Measurements from ENCODE around the gene H2BK1. TPM values are rescaled to one million over a fixed set of nuclear protein-coding genes. Genes with fewer than 3 reads are reported as not detected.

H2BK1 gene
- total RNA-seq, 4 donors from 2014 or later = not detected

GRCh38 chr7:151246851-151247580, 36.7 kb upstream of the H2BK1 start:
- Histone ChIP-seq H3K4me3 (peak overlapping the region; percentile 68), H3K27me3 (peaks cover 9% of the 10 kb centered on the region), H3K9me3 (no peaks in the 10 kb centered on the region), H3K27ac (peak overlapping the region; percentile 86), H3K4me1 (peaks cover 72% of the 10 kb centered on the region), H3K36me3 (peaks cover 3% of the 10 kb centered on the region)
- 54% methylated on average over 4 of the region's 4 CpGs for WGBS
- peak in 1 of 2 donors; percentile 61 for DNase-seq (ENCODE audit: low spot score in 2 of 2)
- no peak for TF ChIP-seq POLR2A (IDR thresholded peaks at IDR 0.05)
- no peak for TF ChIP-seq EP300 (IDR thresholded peaks at IDR 0.05)
- TF ChIP-seq, protein P1, sequence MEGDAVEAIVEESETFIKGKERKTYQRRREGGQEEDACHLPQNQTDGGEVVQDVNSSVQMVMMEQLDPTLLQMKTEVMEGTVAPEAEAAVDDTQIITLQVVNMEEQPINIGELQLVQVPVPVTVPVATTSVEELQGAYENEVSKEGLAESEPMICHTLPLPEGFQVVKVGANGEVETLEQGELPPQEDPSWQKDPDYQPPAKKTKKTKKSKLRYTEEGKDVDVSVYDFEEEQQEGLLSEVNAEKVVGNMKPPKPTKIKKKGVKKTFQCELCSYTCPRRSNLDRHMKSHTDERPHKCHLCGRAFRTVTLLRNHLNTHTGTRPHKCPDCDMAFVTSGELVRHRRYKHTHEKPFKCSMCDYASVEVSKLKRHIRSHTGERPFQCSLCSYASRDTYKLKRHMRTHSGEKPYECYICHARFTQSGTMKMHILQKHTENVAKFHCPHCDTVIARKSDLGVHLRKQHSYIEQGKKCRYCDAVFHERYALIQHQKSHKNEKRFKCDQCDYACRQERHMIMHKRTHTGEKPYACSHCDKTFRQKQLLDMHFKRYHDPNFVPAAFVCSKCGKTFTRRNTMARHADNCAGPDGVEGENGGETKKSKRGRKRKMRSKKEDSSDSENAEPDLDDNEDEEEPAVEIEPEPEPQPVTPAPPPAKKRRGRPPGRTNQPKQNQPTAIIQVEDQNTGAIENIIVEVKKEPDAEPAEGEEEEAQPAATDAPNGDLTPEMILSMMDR (IDR thresholded peaks at IDR 0.05) = no peak
- no peak for TF ChIP-seq POLR2AphosphoS5 (IDR thresholded peaks at IDR 0.05)

DNA sequence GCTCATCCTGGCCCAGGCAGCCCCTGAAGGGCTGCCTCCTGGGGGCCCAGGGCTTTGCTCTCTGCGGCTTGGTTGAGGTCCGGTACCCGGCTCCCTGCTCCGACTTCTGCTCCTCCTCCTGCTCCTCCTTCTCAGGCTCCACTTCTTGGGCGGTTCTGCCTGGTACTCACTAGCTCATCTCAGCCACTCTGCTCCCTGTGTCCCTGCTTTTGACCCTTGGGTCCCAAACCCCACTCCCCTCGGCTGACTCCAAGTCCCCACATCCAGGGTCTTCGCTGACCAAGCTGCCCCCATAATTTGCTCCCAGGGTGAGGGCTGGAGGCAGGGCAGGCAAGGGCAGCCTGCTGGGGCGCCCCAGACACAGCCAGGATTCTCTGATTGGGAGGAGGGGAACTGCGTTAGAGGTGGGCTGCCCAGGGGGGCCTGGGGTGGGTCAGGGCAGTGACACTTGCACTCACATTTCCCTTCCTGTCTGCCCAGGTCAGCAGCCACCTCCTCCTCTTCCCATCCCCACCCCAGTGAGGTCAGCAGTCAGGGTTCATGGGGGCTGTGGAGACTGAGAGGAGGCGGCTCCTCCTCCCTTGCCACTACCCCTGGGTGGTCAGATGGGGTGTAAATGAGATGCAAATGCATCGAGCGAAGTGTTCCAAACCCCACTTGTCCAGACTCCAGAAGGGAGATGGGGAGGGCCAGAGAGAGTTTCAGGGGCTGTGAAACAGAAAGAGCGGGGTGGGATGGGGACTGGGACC, 36.0 kb upstream of the H2BK1 start:
- Histone ChIP-seq H3K27ac (no peak overlapping the region), H3K4me1 (peaks cover 68% of the 10 kb centered on the region), H3K4me3 (peak overlapping the region; percentile 44), H3K27me3 (peaks cover 9% of the 10 kb centered on the region), H3K9me3 (no peaks in the 10 kb centered on the region), H3K36me3 (peaks cover 10% of the 10 kb centered on the region)
- TF ChIP-seq EP300 (IDR thresholded peaks at IDR 0.05) = no peak
- no peak for TF ChIP-seq POLR2A (IDR thresholded peaks at IDR 0.05)
- no peak for TF ChIP-seq POLR2AphosphoS5 (IDR thresholded peaks at IDR 0.05)
- TF ChIP-seq, protein P1 (IDR thresholded peaks at IDR 0.05) = no peak
- WGBS = 41% methylated on average over 11 of the region's 13 CpGs
- no peak for DNase-seq (ENCODE audit: low spot score in 2 of 2)

DNA sequence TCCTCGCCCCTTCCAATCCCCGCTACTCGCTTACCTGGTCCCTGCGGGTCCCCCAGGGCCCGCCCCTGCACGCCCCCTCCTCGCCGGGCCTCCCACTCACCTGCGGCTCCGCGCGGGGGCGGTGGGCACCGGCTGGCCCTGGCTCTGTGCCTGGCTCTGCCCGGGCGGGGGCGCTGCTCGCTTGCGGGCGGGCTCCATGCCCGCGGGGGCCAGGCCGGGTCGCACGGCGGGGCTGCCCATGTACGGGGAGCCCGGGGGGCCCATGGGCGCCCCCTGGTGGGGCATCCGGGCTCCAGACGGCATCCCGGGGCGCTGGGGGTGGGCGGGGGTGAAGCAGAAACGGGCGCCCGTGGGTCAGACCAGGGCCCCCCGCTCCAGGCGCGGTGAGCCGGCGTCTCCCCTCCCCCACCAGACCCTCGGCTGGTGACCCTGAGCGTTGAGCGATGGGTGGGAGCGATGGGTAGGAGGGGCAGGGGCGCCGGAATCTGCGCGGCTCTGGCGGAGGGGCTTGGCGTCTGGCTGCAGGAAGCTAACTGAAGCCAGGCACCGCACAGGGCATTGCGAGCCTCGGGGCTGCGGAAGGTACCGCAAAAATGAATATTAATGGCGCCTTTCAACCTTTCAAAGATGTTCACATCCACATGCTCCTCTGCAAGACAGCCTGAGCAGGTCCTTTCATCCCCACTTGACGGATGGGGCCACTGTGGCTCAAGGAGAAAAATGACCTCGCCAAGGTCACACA, 35.2 kb upstream of the H2BK1 start:
- Histone ChIP-seq H3K36me3 (peaks cover 10% of the 10 kb centered on the region), H3K27ac (no peak overlapping the region), H3K27me3 (peaks cover 9% of the 10 kb centered on the region), H3K9me3 (no peaks in the 10 kb centered on the region), H3K4me1 (peaks cover 60% of the 10 kb centered on the region), H3K4me3 (peak overlapping the region; percentile 44)
- DNase-seq (ENCODE audit: low spot score in 2 of 2) = no peak
- TF ChIP-seq EP300 (IDR thresholded peaks at IDR 0.05) = no peak
- TF ChIP-seq, protein P1 (IDR thresholded peaks at IDR 0.05) = peak; percentile 7 to 81
- 8% methylated on average over 9 of the region's 60 CpGs for WGBS

DNA sequence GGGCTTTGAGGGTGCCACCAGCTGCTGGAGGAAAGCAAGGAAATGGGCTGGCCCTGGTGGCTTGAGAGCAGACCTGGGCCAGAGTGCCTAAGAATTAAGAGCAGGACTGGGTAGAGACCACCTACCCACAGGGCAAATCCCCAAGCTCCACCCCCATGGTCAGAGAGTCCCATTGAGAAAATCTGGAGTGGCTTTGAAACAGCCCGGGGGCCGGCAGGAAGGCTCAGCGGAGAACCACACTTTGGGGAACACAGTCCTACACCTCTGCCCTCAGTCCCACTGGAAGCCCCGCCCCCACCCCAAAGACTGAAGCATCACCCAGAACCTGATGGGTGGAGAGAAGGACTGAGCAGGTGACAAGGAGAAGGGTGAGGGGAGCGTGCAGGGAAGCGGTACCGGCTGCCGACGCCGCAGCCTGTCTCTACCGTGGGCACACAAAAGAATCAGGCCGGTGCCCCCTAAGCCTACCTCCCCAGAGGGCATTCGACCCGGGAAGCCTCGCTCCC, 34.6 kb upstream of the H2BK1 start:
- H3K9me3 ChIP-seq = no peaks in the 10 kb centered on the region
- H3K27ac ChIP-seq = no peak overlapping the region
- 37% methylated on average over 4 of the region's 15 CpGs for WGBS
- peaks cover 9% of the 10 kb centered on the region for H3K27me3 ChIP-seq
- peaks cover 10% of the 10 kb centered on the region for H3K36me3 ChIP-seq
- TF ChIP-seq, protein P1 (IDR thresholded peaks at IDR 0.05) = no peak
- TF ChIP-seq POLR2A (IDR thresholded peaks at IDR 0.05) = no peak
- no peak for TF ChIP-seq POLR2AphosphoS5 (IDR thresholded peaks at IDR 0.05)
- no peak for TF ChIP-seq EP300 (IDR thresholded peaks at IDR 0.05)
- peak overlapping the region; percentile 44 for H3K4me3 ChIP-seq
- no peak for DNase-seq (ENCODE audit: low spot score in 2 of 2)
- peaks cover 58% of the 10 kb centered on the region for H3K4me1 ChIP-seq
